Measurements from ENCODE around the gene PDE4D.

The PDE4D gene

GRCh38 chr5:59745415-59745863 lies 148.1 kb downstream of the PDE4D start:
- TF ChIP-seq ELF4 (IDR thresholded peaks at IDR 0.05), result no peak
- TF ChIP-seq BHLHE40 (IDR thresholded peaks at IDR 0.05; ENCODE audit: borderline replicate concordance), result no peak
- peak; percentile 96 for TF ChIP-seq PKNOX1 (IDR thresholded peaks at IDR 0.05)
- TF ChIP-seq FOXK2 (IDR thresholded peaks at IDR 0.05), result no peak
- TF ChIP-seq ARNT (IDR thresholded peaks at IDR 0.05), result 0 out of 2 replicates have a peak, but pooled peaks have one; percentile 6
- TF ChIP-seq TARDBP (IDR thresholded peaks at IDR 0.05), result no peak
- peak; percentile 94 for TF ChIP-seq ZNF384 (IDR thresholded peaks at IDR 0.05)
- TF ChIP-seq CTBP1 (IDR thresholded peaks at IDR 0.05; ENCODE audit: borderline replicate concordance), result peak; percentile 78
- TF ChIP-seq SUZ12 (IDR thresholded peaks at IDR 0.05), result no peak
- no peak for TF ChIP-seq FOXM1 (IDR thresholded peaks at IDR 0.05; ENCODE audit: borderline replicate concordance)
- TF ChIP-seq HDGF (IDR thresholded peaks at IDR 0.05; ENCODE audit: borderline replicate concordance), result no peak
- DNase-seq (ENCODE audit: extremely low spot score), result peak; percentile 36
- POLR2A ChIA-PET, result no interaction called here
- CTCF ChIA-PET, result no interaction called here

- DNase-seq (ENCODE audit: extremely low spot score), result no peak
- ChIA-PET POLR2A (no interaction called here), CTCF (no interaction called here)
- TF ChIP-seq LEF1 (IDR thresholded peaks at IDR 0.05; ENCODE audit: borderline replicate concordance) (no peak), ZNF384 (IDR thresholded peaks at IDR 0.05) (no peak), CTBP1 (IDR thresholded peaks at IDR 0.05; ENCODE audit: borderline replicate concordance) (no peak), L3MBTL2 (conservative IDR thresholded peaks at IDR 0.05) (no peak), ARNT (IDR thresholded peaks at IDR 0.05) (no peak), SP1 (IDR thresholded peaks at IDR 0.05) (no peak)
These were observed 149.0 kb downstream of the PDE4D start for GRCh38 chr5:59744531-59744992.

GRCh38 chr5:59741599-59741998 lies 151.9 kb downstream of the PDE4D start:
- ChIA-PET CTCF (no interaction called here), POLR2A (no interaction called here)
- TF ChIP-seq NFRKB (IDR thresholded peaks at IDR 0.05) (no peak), SP1 (IDR thresholded peaks at IDR 0.05) (no peak), LEF1 (IDR thresholded peaks at IDR 0.05; ENCODE audit: borderline replicate concordance) (no peak), ARNT (IDR thresholded peaks at IDR 0.05) (no peak), FOXK2 (IDR thresholded peaks at IDR 0.05) (no peak), L3MBTL2 (conservative IDR thresholded peaks at IDR 0.05) (no peak), CTBP1 (IDR thresholded peaks at IDR 0.05; ENCODE audit: borderline replicate concordance) (no peak), FOXM1 (IDR thresholded peaks at IDR 0.05; ENCODE audit: borderline replicate concordance) (no peak), ZNF384 (IDR thresholded peaks at IDR 0.05) (no peak), FOXA1 (IDR thresholded peaks at IDR 0.05) (no peak), TARDBP (IDR thresholded peaks at IDR 0.05) (no peak), HDGF (IDR thresholded peaks at IDR 0.05; ENCODE audit: borderline replicate concordance) (no peak), PKNOX1 (IDR thresholded peaks at IDR 0.05) (no peak), BHLHE40 (IDR thresholded peaks at IDR 0.05; ENCODE audit: borderline replicate concordance) (no peak), SUZ12 (IDR thresholded peaks at IDR 0.05) (no peak), ELF4 (IDR thresholded peaks at IDR 0.05) (no peak)
- DNase-seq (ENCODE audit: extremely low spot score), result no peak

- DNase-seq (ENCODE audit: extremely low spot score), result no peak
- ChIA-PET POLR2A (no interaction called here), CTCF (no interaction called here)
- TF ChIP-seq FOXK2 (IDR thresholded peaks at IDR 0.05) (no peak), ZNF384 (IDR thresholded peaks at IDR 0.05) (no peak), FOXA1 (IDR thresholded peaks at IDR 0.05) (no peak), NFRKB (IDR thresholded peaks at IDR 0.05) (no peak), LEF1 (IDR thresholded peaks at IDR 0.05; ENCODE audit: borderline replicate concordance) (no peak), PKNOX1 (IDR thresholded peaks at IDR 0.05) (no peak), BHLHE40 (IDR thresholded peaks at IDR 0.05; ENCODE audit: borderline replicate concordance) (no peak), SP1 (IDR thresholded peaks at IDR 0.05) (no peak), L3MBTL2 (conservative IDR thresholded peaks at IDR 0.05) (no peak), ELF4 (IDR thresholded peaks at IDR 0.05) (no peak), SUZ12 (IDR thresholded peaks at IDR 0.05) (no peak), TARDBP (IDR thresholded peaks at IDR 0.05) (no peak), ARNT (IDR thresholded peaks at IDR 0.05) (no peak), HDGF (IDR thresholded peaks at IDR 0.05; ENCODE audit: borderline replicate concordance) (no peak), FOXM1 (IDR thresholded peaks at IDR 0.05; ENCODE audit: borderline replicate concordance) (no peak), CTBP1 (IDR thresholded peaks at IDR 0.05; ENCODE audit: borderline replicate concordance) (no peak)
These were observed 155.5 kb downstream of the PDE4D start for GRCh38 chr5:59738024-59738423.

GRCh38 chr5:59732806-59733205 lies 160.7 kb downstream of the PDE4D start:
- no peak for DNase-seq (ENCODE audit: extremely low spot score)
- no peak for TF ChIP-seq FOXA1 (IDR thresholded peaks at IDR 0.05)
- no peak for TF ChIP-seq ZNF384 (IDR thresholded peaks at IDR 0.05)
- TF ChIP-seq SP1 (IDR thresholded peaks at IDR 0.05), result no peak
- TF ChIP-seq CTBP1 (IDR thresholded peaks at IDR 0.05; ENCODE audit: borderline replicate concordance), result no peak
- no peak for TF ChIP-seq ARNT (IDR thresholded peaks at IDR 0.05)
- no peak for TF ChIP-seq TARDBP (IDR thresholded peaks at IDR 0.05)
- no peak for TF ChIP-seq SUZ12 (IDR thresholded peaks at IDR 0.05)
- no peak for TF ChIP-seq NFRKB (IDR thresholded peaks at IDR 0.05)
- no peak for TF ChIP-seq FOXM1 (IDR thresholded peaks at IDR 0.05; ENCODE audit: borderline replicate concordance)
- no peak for TF ChIP-seq PKNOX1 (IDR thresholded peaks at IDR 0.05)
- TF ChIP-seq BHLHE40 (IDR thresholded peaks at IDR 0.05; ENCODE audit: borderline replicate concordance), result no peak
- TF ChIP-seq L3MBTL2 (conservative IDR thresholded peaks at IDR 0.05), result no peak
- TF ChIP-seq FOXK2 (IDR thresholded peaks at IDR 0.05), result no peak
- no peak for TF ChIP-seq LEF1 (IDR thresholded peaks at IDR 0.05; ENCODE audit: borderline replicate concordance)
- TF ChIP-seq ELF4 (IDR thresholded peaks at IDR 0.05), result no peak
- TF ChIP-seq HDGF (IDR thresholded peaks at IDR 0.05; ENCODE audit: borderline replicate concordance), result no peak
- CTCF ChIA-PET, result no interaction called here
- POLR2A ChIA-PET, result no interaction called here

Measured in HEK293T (cell line).